G401.6 (cell line): ENCODE data around the gene RSPH9.

Experiments used
- FAIRE-seq: peaks from 2 replicates; lab custom pipeline; 2012; peaks lifted over from hg19 to GRCh38; lab: Jason Lieb, UNC

Gene RSPH9

DNA sequence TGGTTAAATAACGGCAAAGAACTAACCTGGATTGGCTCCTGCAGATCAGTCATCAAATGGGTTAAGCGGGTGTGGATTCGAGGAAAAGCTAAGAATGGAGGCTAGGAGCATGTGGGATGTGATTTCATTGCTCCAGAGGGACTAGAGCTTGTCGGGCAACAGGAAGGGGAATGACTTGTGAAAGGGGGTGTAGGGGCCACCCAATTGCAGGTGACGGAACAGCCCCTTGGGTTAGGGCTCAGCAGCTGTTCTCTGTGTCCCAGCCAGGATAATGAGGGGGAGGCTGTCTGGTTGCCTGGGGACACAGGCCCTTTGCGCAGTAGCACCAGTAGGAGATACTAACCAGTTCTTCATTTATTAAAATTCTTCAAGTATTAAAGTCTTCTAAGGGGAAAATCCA lies 67.7 kb downstream of the RSPH9 start:
- FAIRE-seq, result no peak

GRCh38 chr6:43713643-43714310 lies 68.9 kb downstream of the RSPH9 start:
- no peak for FAIRE-seq

- FAIRE-seq, result no peak
These were observed 69.6 kb downstream of the RSPH9 start for GRCh38 chr6:43714311-43715055.

GRCh38 chr6:43715056-43715788 lies 70.4 kb downstream of the RSPH9 start:
- no peak for FAIRE-seq

DNA sequence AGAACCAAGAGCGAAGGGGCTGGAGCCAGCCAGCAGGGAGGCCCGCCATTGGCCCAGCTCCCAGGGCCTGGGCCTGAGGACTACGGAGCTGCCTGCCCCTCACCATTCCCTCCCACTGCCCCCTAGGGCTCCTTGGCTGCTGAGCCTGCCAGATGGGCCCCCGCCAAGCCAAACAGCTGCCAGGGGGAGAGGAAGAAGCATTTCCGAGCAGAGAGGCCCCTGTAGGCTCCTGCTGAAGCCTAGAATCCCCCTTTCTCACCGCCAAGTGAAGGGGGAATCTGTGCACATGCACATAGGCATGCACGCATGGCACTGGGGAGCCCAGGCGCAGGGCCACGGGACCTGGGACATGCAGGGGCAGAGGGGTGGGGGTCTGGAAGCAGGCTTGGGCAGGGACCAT lies 71.3 kb downstream of the RSPH9 start:
- FAIRE-seq, result no peak

GRCh38 chr6:43717389-43717788 lies 72.6 kb downstream of the RSPH9 start:
- no peak for FAIRE-seq

- FAIRE-seq, result no peak
These were observed 73.0 kb downstream of the RSPH9 start for GRCh38 chr6:43717822-43718221.

GRCh38 chr6:43718387-43719105 lies 73.7 kb downstream of the RSPH9 start:
- no peak for FAIRE-seq

- FAIRE-seq, result no peak
These were observed 74.7 kb downstream of the RSPH9 start for GRCh38 chr6:43719511-43719910.

- FAIRE-seq, result no peak
These were observed 76.2 kb downstream of the RSPH9 start for GRCh38 chr6:43720999-43721398.
